ENCODE data around the gene GALNT4.

Gene GALNT4

DNA sequence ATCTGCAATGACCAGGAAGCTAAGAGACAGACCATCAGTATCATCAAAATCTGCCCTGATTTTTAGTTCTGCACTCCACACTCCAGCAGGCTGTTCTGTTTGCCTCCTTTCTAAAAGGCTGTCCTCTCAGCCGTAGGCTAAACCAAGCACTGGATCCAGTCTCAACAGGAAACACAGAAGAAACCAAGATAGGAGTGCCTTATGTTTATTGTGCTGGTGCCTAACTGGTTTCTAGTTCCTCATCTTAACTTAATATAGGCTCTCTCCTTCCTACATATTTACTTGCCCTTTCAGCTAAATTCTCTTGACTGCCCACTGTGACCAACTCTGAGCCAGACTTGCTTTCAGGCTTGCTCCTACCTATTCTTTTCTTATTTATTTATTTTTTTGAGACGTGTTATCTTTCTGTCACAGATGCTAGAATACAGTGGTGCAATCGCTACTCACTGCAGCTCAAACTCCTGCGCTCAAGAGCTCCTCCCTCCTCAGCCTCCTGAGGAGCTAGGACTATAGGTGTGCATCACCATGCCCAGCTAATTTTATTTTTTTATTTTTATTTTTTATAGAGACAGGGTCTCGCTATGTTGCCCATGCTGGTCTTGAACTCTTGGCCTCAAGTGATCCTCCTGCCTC, 30.8 kb downstream of the GALNT4 start:
- no peak for DNase-seq (ENCODE audit: low read depth)

DNA sequence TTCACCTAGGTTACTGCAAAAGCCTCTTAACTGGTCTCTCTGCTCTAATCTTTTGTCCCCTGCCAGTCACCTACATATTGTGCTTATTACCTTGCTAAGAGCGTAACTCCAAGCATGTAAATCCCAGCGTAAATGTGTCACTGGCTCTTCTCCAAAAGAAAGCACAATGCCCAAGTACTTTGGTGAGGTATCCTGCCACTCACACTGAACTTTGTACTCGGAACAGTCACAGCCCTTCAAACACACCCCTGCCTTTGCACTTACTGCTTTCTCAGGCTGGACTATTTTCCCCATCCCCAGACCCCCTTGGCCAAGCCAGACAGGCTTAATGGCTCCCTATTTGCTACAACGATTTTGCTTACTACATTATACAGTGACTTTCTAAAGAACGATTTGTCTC, 31.7 kb downstream of the GALNT4 start:
- no peak for DNase-seq (ENCODE audit: low read depth)

DNA sequence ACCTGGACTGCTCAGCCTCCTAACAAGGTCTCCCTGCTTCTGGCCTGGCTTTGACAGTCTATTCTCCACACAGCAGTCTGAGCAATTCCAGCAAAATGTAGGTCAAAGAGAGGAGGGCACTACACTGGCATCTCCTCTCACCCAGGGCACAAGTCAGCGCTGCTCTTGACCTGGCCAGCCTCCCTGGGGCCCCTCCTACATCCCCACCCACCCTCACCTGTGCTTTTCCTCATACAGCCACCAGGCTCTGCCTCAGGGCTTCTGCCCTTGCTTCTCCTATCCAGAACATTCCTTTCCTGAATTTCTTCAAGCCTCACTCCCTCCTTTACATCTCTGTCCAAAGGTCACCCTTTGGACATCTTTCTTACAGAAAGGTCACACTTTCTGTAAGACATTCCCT, 33.7 kb downstream of the GALNT4 start:
- DNase-seq (ENCODE audit: low read depth) = no peak

DNA sequence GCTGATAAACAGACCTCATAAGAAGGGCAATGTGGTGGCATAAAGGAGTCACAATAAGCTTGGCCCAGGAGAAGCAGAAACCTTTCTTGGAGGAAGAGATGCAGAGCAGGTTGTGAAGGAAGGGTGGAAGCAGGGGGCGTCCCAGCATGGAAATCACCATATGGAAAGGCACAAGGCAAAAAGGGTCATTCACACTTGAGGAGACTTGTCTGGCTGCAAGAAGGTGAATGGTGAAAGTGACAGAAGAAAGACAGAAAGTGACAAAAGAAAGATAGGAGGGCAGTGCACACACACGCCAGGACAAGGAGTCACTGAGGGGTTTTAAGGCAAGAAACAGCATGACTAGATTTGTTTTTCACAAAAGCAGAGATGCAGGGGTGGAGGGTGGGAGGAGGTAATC, 38.3 kb downstream of the GALNT4 start:
- no peak for DNase-seq (ENCODE audit: low read depth)

DNA sequence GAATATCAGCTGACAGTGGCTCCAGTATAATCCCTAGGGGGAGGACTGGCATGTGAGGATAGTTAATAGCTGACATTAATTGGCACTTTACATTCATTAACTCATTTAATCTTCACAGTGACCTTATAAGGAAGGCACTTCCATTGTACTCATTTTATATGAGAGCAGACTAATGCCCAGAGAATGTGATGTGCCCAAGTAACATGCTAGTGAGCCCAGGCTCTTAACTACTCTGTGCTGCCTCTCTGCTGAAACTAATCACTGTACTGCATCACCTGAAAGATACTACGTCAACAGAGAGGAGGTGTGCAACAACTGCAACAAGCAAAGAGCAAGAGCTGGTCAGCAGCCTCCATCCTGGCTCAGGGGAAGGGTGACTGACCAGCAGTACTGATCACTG, 40.1 kb downstream of the GALNT4 start:
- DNase-seq (ENCODE audit: low read depth) = no peak

DNA sequence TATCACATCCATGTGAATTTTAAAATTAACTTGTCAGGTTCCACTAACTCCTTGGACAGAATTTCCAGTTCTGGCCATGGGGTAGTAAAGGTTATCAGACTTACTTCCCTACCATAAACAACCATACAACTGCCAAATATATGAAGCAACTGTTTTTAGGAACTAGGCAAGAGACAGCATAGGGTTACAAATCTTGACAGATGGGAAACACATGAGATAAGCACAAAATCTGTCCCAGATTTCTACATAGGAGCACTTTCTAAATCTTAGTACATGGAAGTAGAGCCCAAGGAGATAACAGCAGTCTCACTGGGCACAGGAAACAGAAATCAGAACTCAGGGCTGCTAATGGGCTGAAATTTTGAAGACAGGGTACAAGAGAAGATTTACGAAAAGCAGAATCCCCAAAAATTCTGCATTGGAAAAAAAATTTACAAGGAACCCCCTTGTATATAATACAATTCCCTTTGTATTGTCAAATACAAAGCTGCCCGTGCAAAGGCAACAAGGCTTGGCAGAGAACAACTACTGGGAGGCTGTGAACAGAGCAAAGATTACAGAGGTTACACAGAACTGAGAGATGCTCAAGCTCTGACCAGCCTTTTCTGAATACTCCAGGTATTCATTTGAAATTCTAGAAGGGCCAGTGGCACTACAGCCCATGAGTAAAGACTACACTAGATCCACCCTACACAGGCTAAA, 43.2 kb downstream of the GALNT4 start:
- DNase-seq (ENCODE audit: low read depth) = no peak

DNA sequence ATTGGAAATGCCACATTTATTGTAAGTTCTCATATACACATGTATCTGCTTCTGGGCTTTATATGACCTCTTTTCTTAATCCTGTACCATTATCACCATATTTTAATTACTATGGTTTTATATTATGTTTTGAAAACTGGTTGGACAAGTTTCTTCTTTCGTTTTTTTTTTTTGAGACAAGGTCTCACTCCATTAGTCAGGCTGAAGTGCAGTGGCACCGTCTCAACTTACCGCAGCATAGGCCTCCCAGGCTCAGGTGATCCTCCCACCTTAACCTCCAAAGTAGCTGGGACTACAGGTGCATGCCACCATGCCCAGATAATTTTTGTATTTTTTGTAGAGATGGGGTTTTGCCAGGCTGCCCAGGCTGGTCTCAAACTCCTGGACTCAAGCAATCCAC, 44.6 kb downstream of the GALNT4 start:
- DNase-seq (ENCODE audit: low read depth) = no peak

DNA sequence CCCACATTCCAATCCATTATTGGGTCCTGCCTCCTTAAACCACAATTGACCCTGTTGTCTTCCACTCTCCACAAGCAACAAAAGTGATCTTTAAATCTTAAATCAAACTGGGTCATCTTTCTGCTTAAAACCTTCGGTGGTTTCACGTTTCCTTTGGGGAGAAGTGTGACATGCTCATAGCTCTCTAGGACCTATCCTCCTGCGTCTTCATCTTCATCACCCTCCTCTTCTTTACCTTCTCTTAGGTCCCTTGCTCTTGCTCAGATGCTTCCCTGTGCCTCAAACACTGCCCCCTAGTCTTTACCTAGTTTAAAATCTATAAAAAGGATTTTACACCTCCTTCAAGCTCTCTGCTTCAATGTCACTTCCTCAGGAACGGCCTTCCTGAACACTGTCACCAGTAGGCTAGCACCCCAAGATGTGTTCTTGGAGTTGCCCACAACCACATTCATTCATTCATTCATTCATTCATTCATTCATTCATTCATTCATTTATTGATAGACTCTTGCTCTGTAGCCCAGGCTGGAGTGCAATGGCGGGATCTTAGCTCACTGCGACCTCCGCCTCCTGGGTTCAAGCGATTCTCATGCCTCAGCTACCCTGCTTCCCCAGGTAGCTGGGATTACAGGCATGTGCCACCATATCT, 46.8 kb downstream of the GALNT4 start:
- DNase-seq (ENCODE audit: low read depth) = no peak

DNA sequence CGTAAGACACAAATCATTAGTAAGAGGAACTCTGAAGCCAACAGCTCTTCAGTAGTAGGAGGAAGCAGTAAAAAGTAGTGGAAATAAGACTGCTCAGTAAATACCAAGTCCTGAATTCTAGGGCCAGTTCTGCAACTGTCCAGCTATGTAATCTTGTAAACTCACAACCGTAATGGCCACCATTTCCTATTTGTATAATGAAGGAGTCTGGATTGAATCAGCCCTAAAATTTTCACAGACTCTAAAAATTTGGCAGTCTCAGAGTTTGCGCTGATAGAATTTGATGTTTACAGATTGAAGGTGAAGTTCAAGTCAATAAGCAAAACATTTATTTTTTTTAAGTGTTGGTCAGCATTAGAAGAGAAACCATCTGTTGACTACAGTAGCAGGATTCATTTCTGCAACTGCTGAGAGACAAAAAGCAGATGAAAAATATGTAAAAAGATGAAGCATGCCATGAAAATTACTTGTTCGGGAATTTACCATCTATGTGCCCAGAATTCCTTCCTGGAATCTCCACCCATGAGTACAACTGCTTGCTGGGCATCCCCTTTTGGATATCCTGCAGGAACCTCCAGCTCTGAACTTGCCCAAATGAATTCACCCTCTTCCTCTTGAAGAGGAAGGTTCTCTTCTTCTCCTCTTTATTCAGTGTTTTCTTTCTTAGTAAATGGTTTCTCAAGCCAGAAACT, 47.5 kb downstream of the GALNT4 start:
- DNase-seq (ENCODE audit: low read depth) = no peak

DNA sequence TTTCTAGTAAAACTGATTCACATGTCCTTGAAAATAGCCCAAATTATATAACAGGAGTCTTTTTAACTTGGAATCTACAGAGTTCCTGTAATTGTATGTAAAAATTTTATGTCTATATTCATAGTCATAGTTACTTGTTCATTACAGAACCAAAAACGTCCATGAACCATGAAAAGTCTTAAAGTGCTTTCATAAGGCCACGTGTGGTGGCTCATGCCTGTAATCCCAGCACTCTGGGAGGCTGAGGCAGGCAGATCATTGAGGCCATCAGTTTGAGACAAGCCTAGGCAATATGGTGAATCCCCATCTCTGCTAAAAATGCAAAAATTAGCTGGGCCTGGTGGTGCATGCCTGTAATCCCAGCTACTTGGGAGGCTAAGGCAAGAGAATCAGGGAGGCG, 48.4 kb downstream of the GALNT4 start:
- DNase-seq (ENCODE audit: low read depth) = no peak

DNA sequence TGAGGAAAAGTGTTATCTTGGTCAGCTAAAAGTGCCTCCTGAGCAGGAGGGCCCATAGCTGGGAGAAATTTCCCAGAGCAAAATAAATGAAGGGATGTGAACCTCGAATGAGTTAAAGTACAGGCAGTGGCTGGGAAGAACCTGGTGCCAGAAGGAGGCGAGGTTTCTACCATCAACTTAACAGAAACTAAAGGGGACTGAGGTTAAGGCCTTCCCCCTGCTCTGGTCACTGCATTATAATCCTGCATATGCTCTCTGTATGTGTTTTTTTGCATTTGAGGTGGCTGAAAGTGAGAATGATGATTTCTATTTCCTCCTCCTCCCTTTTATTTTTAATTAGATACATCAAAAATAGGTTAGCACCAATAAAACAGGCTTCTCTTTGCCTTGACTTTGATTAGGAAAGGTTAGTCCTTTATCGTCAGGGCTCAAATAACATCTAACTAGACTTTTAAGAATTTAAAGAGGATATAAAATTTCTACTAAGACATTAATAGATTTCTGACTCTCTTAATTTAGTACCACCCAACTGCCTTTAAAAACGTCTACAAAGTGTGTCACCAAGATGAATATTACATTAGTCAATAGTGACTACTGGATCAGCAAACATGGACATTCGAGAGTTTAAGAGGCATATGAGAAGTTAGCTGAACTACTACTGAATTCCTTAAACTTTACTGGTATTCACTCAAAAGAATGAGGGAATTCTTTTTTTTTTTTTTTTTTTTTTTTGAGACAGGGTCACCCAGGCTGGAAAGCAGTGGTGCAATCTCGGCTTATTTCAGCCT, 49.2 kb downstream of the GALNT4 start:
- DNase-seq (ENCODE audit: low read depth) = no peak

DNA sequence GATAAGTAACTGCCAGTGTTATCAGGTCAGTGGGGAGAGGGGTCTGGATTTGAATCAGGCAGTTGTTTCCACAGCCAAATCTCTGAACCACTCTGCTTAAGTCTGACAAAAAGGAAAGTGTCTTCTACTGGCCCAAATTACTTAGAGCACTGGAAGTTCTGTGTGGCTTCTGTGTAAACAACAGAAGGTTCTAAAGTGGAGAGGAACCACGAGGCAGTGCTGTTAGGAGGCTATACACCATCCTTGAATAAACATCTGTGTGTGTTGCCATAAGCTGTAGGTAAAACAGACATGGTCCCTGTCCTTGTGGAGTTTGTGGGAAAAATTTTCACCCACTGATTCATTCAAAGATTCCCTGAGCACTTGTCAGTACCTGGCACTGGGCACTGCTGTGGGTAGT, 50.0 kb downstream of the GALNT4 start:
- DNase-seq (ENCODE audit: low read depth) = no peak
